Measurements from ENCODE around the gene SUN2. TPM values are rescaled to one million over a fixed set of nuclear protein-coding genes. Genes with fewer than 3 reads are reported as not detected.

Gene SUN2
- total and polyA plus RNA-seq, 3 donors from 2014 or later, result 90.8 to 331 (median 295) TPM

- intact Hi-C loops (cut with DNase I; ENCODE audit: low total_unique reads), result no loop called here
- Histone ChIP-seq H3K4me3 (no peak overlapping the region), H3K27me3 (no peaks in the 10 kb centered on the region), H3K4me1 (no peaks in the 10 kb centered on the region), H3K9me3 (no peaks in the 10 kb centered on the region), H3K27ac (no peak overlapping the region), H3K36me3 (ENCODE audit: low read depth, missing control alignments) (no peaks in the 10 kb centered on the region)
- 95 to 98% methylated on average over 4 of the region's 4 CpGs for WGBS, 2 donors
- TF ChIP-seq POLR2A (IDR thresholded peaks at IDR 0.05) (no peak), CTCF (IDR thresholded peaks at IDR 0.05) (no peak)
- DNase-seq, result no peak
Observed at GRCh38 chr22:38773363-38773946, 17.7 kb upstream of the SUN2 start.

GRCh38 chr22:38772623-38772873 is 16.8 kb upstream of the SUN2 start:
- Histone ChIP-seq H3K4me1 (no peaks in the 10 kb centered on the region), H3K36me3 (ENCODE audit: low read depth, missing control alignments) (no peaks in the 10 kb centered on the region), H3K27ac (no peak overlapping the region), H3K27me3 (no peaks in the 10 kb centered on the region), H3K4me3 (no peak overlapping the region), H3K9me3 (no peaks in the 10 kb centered on the region)
- DNase-seq, result no peak
- 76 to 83% methylated on average over 8 of the region's 8 CpGs for whole genome bisulfite sequencing, 2 donors
- TF ChIP-seq CTCF (IDR thresholded peaks at IDR 0.05) (no peak), POLR2A (IDR thresholded peaks at IDR 0.05) (no peak)
- intact Hi-C loops (cut with DNase I; ENCODE audit: low total_unique reads), result no loop called here

- intact Hi-C loops (cut with DNase I; ENCODE audit: low total_unique reads), result no loop called here
- Histone ChIP-seq H3K27ac (no peak overlapping the region), H3K4me3 (no peak overlapping the region), H3K4me1 (no peaks in the 10 kb centered on the region), H3K27me3 (no peaks in the 10 kb centered on the region), H3K9me3 (no peaks in the 10 kb centered on the region), H3K36me3 (ENCODE audit: low read depth, missing control alignments) (no peaks in the 10 kb centered on the region)
- no peak for DNase-seq
- TF ChIP-seq POLR2A (IDR thresholded peaks at IDR 0.05), result no peak
- TF ChIP-seq CTCF (IDR thresholded peaks at IDR 0.05), result no peak
- 86 to 93% methylated on average over 14 to 16 of the region's 16 CpGs for WGBS, 2 donors
Observed at GRCh38 chr22:38770257-38770949, 14.6 kb upstream of the SUN2 start.

- Histone ChIP-seq H3K27me3 (no peaks in the 10 kb centered on the region), H3K9me3 (no peaks in the 10 kb centered on the region), H3K4me3 (no peak overlapping the region), H3K27ac (no peak overlapping the region), H3K4me1 (no peaks in the 10 kb centered on the region), H3K36me3 (ENCODE audit: low read depth, missing control alignments) (no peaks in the 10 kb centered on the region)
- 92 to 96% methylated on average over 11 of the region's 11 CpGs for WGBS, 2 donors
- no peak for TF ChIP-seq CTCF (IDR thresholded peaks at IDR 0.05)
- intact Hi-C loops (cut with DNase I; ENCODE audit: low total_unique reads), result loop anchor here (10.0 kb wide), 1 partner anchor 87 kb away; no protein-coding TSS in a partner anchor
- no peak for DNase-seq
Observed at GRCh38 chr22:38768036-38768435, 12.2 kb upstream of the SUN2 start.

GRCh38 chr22:38767313-38767712 is 11.5 kb upstream of the SUN2 start:
- DNase-seq, result no peak
- H3K4me1 ChIP-seq, result no peaks in the 10 kb centered on the region
- no peaks in the 10 kb centered on the region for H3K36me3 ChIP-seq (ENCODE audit: low read depth, missing control alignments)
- no peaks in the 10 kb centered on the region for H3K9me3 ChIP-seq
- intact Hi-C loops (cut with DNase I; ENCODE audit: low total_unique reads), result loop anchor here (10.0 kb wide), 1 partner anchor 87 kb away; no protein-coding TSS in a partner anchor
- no peak overlapping the region for H3K4me3 ChIP-seq
- H3K27me3 ChIP-seq, result no peaks in the 10 kb centered on the region
- TF ChIP-seq CTCF (IDR thresholded peaks at IDR 0.05) (no peak), POLR2A (IDR thresholded peaks at IDR 0.05) (no peak)
- H3K27ac ChIP-seq, result no peak overlapping the region
- 50 to 87% methylated on average over 1 to 9 of the region's 9 CpGs for WGBS, 2 donors
